Panc1 (cell line): Measurements from ENCODE around the gene NPHP4.

Experiments
- CTCF ChIP-seq: fragments of 450-650 bp; IDR thresholded peaks from 2 replicates; pipeline ENCODE4 v1.5.1; 2017; ENCODE audit warnings: mild to moderate bottlenecking
- POLR2AphosphoS5 ChIP-seq: IDR thresholded peaks from 2 replicates; pipeline ENCODE4 v1.6.1; 2012; ENCODE audit warnings: mild to moderate bottlenecking, low read depth, low read length, moderate library complexity
- SIN3A ChIP-seq: IDR thresholded peaks from 2 replicates; pipeline ENCODE4 v1.6.1; 2012; ENCODE audit warnings: low read depth, mild to moderate bottlenecking, low read length, moderate library complexity, borderline replicate concordance; ENCODE audit not compliant: insufficient read depth
- TCF7L2 ChIP-seq: IDR thresholded peaks from 2 replicates; pipeline ENCODE4 v1.6.1; 2011; ENCODE audit warnings: mild to moderate bottlenecking, low read depth, low read length, inconsistent platforms
- TF ChIP-seq, protein P1 (sequence below), 2 experiments: IDR thresholded peaks; 2 replicates each; pipeline ENCODE4 v1.6.1; 2011 to 2012; ENCODE audit warnings: low read depth in 2 of 2, control low read depth in 1 of 2, low read length in 1 of 2, mild to moderate bottlenecking in 1 of 2, moderate library complexity in 1 of 2; ENCODE audit not compliant: insufficient read depth in 1 of 2

DNA sequence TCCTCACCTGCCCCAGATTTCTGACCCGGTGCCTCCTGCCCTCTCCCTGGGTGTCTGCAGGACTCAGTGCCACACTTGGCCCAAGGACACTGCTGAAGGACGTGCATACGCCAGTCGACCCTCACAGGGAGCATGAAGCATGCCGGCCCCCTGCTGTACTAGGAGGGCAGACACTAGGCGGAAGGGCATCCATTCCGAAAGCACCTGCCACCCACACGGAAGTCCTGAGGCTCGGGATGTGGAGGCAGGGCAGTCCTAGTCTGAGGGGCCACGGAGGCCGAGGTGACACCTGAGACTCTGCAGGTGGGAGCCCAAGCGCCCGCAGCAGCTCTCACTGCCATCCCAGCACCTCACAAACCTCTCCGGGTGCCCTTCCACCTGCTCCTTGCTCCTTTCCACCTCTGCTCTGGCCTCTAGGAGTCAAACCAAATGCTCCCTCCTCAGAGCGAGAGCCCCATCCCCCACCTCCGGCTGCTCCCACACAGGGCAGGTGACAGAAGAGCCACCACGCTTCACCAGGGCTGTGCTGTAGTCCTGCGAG, 2.4 kb downstream of the NPHP4 start:
- TF ChIP-seq CTCF (no peak), POLR2AphosphoS5 (no peak), TCF7L2 (no peak), SIN3A (no peak)
- TF ChIP-seq, protein P1, sequence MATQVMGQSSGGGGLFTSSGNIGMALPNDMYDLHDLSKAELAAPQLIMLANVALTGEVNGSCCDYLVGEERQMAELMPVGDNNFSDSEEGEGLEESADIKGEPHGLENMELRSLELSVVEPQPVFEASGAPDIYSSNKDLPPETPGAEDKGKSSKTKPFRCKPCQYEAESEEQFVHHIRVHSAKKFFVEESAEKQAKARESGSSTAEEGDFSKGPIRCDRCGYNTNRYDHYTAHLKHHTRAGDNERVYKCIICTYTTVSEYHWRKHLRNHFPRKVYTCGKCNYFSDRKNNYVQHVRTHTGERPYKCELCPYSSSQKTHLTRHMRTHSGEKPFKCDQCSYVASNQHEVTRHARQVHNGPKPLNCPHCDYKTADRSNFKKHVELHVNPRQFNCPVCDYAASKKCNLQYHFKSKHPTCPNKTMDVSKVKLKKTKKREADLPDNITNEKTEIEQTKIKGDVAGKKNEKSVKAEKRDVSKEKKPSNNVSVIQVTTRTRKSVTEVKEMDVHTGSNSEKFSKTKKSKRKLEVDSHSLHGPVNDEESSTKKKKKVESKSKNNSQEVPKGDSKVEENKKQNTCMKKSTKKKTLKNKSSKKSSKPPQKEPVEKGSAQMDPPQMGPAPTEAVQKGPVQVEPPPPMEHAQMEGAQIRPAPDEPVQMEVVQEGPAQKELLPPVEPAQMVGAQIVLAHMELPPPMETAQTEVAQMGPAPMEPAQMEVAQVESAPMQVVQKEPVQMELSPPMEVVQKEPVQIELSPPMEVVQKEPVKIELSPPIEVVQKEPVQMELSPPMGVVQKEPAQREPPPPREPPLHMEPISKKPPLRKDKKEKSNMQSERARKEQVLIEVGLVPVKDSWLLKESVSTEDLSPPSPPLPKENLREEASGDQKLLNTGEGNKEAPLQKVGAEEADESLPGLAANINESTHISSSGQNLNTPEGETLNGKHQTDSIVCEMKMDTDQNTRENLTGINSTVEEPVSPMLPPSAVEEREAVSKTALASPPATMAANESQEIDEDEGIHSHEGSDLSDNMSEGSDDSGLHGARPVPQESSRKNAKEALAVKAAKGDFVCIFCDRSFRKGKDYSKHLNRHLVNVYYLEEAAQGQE (IDR thresholded peaks at IDR 0.05; ENCODE audit: insufficient read depth in 1 of 2, low read depth in 2 of 2, low read length in 1 of 2): no peak
